DND-41 (cell line): ENCODE measurements around the gene STAMBPL1.

ENCODE experiments used
- ATAC-seq: fragments of 200-7000 bp; cut with Tn5 transposase; 3 replicates; pipeline ENCODE4 v1.9.1; 2021; ENCODE audit warnings: low read depth; ENCODE audit not compliant: insufficient read depth
- DNase-seq: peaks from one replicate; pipeline ENCODE4 v3.0.0-alpha.2; 2020
- H2AFZ ChIP-seq: 2 replicates; pipeline ENCODE4 v1.6.0; 2012; ENCODE audit warnings: low read depth, low read length
- H3K27ac ChIP-seq: 2 replicates; pipeline ENCODE4 v1.5.1; 2012; ENCODE audit warnings: low read length, inconsistent platforms
- H3K27me3 ChIP-seq: fragments of 200-600 bp; sonication (generic); 2 replicates; pipeline ENCODE4 v1.6.0; 2012; ENCODE audit warnings: low read length, mild to moderate bottlenecking, inconsistent platforms; ENCODE audit not compliant: insufficient read depth, poor library complexity
- H3K36me3 ChIP-seq: 2 replicates; pipeline ENCODE4 v1.5.1; 2012; ENCODE audit warnings: low read length, inconsistent platforms; ENCODE audit not compliant: insufficient read depth
- H3K4me1 ChIP-seq: 2 replicates; pipeline ENCODE4 v1.5.1; 2012; ENCODE audit warnings: mild to moderate bottlenecking, low read length; ENCODE audit not compliant: insufficient read depth
- H3K4me2 ChIP-seq: 2 replicates; pipeline ENCODE4 v1.6.0; 2012; ENCODE audit warnings: mild to moderate bottlenecking, moderate library complexity, low read length, inconsistent platforms; ENCODE audit not compliant: insufficient read depth
- H3K4me3 ChIP-seq, 2 experiments: fragments of 200-600 bp in 1 of 2; shearing (Covaris generic) in 1 of 2; 2 replicates each; pipeline ENCODE4 v1.5.1; 2012 to 2016; ENCODE audit warnings: inconsistent platforms in 2 of 2, low read length in 2 of 2, mild to moderate bottlenecking in 2 of 2, low read depth in 1 of 2, moderate library complexity in 1 of 2
- H3K79me2 ChIP-seq: 2 replicates; pipeline ENCODE4 v1.6.0; 2012; ENCODE audit warnings: low read length, inconsistent platforms; ENCODE audit not compliant: insufficient read depth
- H3K9ac ChIP-seq: 2 replicates; pipeline ENCODE4 v1.6.0; 2012; ENCODE audit warnings: low read depth, mild to moderate bottlenecking, inconsistent platforms, low read length, moderate library complexity
- H3K9me3 ChIP-seq: 2 replicates; pipeline ENCODE4 v1.5.1; 2012; ENCODE audit warnings: low read length, moderate library complexity, mild to moderate bottlenecking, inconsistent platforms; ENCODE audit not compliant: insufficient read depth, severe bottlenecking
- H4K20me1 ChIP-seq: 2 replicates; pipeline ENCODE4 v1.6.0; 2012; ENCODE audit warnings: low read length; ENCODE audit not compliant: insufficient read depth
- EZH2 ChIP-seq: IDR thresholded peaks from 3 replicates; pipeline ENCODE4 v1.6.1; 2012; ENCODE audit warnings: borderline replicate concordance, low read depth, mild to moderate bottlenecking, moderate library complexity, low read length, inconsistent platforms; ENCODE audit not compliant: severe bottlenecking
- TF ChIP-seq, protein P1 (sequence below): IDR thresholded peaks from 2 replicates; pipeline ENCODE4 v1.5.1; 2012; ENCODE audit warnings: borderline replicate concordance, low read length, moderate library complexity, mild to moderate bottlenecking; ENCODE audit not compliant: poor library complexity, severe bottlenecking; ENCODE audit errors: extremely low read depth

The STAMBPL1 gene

DNA sequence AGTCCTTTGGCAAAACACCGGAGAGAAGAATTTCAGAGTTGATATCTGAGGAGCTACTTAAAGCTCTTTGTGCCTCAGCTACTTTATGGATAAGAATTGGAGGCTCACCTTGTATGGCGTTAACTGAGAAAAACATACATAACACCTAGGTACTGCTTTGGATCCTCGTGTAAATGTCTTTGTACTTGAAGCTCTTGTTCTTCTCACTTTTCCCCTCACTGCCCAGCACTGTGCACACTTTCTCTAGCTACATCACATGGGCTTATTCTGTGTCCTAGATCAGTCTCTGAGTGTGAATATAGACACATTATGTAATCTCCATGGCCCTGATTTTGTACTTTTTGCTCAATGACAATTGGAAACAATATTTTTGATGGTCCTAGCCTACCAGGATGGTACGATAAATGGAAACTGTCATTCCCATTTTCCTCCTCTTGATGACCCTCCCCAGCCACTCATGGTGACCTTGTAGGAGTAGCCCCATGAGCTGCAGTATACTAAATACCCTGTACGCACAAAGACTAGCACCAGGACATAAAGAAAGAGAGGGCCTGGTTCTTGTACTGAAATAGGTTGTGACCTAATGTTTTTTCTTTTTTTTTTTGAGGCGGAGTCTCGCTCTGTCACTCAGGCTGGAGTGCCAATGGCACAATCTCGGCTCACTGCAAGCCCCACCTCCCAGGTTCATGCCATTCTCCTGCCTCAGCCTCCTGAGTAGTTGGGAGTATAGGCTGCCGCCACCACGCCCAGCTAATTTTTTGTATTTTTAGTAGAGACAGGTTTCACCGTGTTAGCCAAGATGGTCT lies 22.1 kb downstream of the STAMBPL1 start:
- Histone ChIP-seq H3K36me3 (peaks cover 72% of the 10 kb centered on the region), H3K27ac (no peak overlapping the region), H3K9me3 (no peaks in the 10 kb centered on the region), H3K4me3 (no peak overlapping the region), H3K79me2 (peaks cover 22% of the 10 kb centered on the region), H2AFZ (no peak overlapping the region), H3K4me1 (no peaks in the 10 kb centered on the region), H3K9ac (no peak overlapping the region), H3K4me2 (no peak overlapping the region), H4K20me1 (0 out of 2 replicates have a peak, but pooled peaks cover 4% of the 10 kb centered on the region), H3K27me3 (no peaks in the 10 kb centered on the region)
- no peak for TF ChIP-seq EZH2
- TF ChIP-seq, protein P1, sequence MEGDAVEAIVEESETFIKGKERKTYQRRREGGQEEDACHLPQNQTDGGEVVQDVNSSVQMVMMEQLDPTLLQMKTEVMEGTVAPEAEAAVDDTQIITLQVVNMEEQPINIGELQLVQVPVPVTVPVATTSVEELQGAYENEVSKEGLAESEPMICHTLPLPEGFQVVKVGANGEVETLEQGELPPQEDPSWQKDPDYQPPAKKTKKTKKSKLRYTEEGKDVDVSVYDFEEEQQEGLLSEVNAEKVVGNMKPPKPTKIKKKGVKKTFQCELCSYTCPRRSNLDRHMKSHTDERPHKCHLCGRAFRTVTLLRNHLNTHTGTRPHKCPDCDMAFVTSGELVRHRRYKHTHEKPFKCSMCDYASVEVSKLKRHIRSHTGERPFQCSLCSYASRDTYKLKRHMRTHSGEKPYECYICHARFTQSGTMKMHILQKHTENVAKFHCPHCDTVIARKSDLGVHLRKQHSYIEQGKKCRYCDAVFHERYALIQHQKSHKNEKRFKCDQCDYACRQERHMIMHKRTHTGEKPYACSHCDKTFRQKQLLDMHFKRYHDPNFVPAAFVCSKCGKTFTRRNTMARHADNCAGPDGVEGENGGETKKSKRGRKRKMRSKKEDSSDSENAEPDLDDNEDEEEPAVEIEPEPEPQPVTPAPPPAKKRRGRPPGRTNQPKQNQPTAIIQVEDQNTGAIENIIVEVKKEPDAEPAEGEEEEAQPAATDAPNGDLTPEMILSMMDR, result no peak
- DNase-seq, result no peak
- ATAC-seq, result no peak

DNA sequence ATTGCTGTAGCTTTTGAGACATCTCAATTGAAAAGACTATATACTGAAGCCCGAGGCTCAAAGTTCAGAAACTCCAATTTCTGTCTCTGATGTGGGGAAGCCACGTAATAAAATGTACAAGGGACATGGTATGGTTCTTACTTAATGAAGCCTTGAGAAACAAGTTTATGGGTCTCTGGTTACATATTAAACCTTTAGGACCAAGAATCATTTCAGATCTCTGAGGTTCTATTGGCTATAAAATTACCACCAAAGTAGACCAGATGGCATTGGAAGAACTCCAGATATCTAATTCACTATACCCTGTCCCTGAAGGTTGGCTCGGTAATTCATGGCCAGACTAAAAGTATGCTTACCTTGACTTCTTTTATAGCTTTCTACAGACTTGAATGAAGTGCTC lies 23.7 kb downstream of the STAMBPL1 start:
- no peak for TF ChIP-seq EZH2
- TF ChIP-seq, protein P1, result no peak
- H3K27ac ChIP-seq, result no peak overlapping the region
- H4K20me1 ChIP-seq, result no peaks in the 10 kb centered on the region
- no peak for ATAC-seq
- peaks cover 9% of the 10 kb centered on the region for H3K79me2 ChIP-seq
- H3K27me3 ChIP-seq, result no peaks in the 10 kb centered on the region
- no peaks in the 10 kb centered on the region for H3K9me3 ChIP-seq
- no peak overlapping the region for H3K9ac ChIP-seq
- H3K4me2 ChIP-seq, result no peak overlapping the region
- DNase-seq, result no peak
- no peak overlapping the region for H3K4me3 ChIP-seq
- H2AFZ ChIP-seq, result no peak overlapping the region
- no peaks in the 10 kb centered on the region for H3K4me1 ChIP-seq
- peaks cover 85% of the 10 kb centered on the region for H3K36me3 ChIP-seq

DNA sequence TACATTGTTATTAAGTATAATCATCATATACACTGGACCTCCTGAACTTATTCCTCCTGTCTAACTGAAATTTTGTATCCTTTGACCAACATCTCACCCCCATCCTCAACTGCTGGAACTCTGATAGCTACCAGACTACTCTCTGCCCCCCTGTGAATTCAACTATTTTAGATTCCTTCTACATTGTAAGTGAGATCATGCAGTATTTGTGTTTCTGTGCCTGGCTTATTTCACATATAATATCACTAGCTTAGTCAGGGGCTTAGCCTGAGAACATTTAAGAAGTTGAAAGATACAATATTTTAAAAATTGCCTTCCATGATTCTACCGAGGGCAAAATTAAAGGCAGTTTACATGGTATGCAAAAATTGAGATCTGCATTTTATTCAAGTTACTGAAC lies 26.9 kb downstream of the STAMBPL1 start:
- Histone ChIP-seq H3K27ac (no peak overlapping the region), H3K36me3 (peaks cover 87% of the 10 kb centered on the region), H3K4me1 (no peaks in the 10 kb centered on the region), H4K20me1 (no peaks in the 10 kb centered on the region), H3K27me3 (no peaks in the 10 kb centered on the region), H3K9ac (no peak overlapping the region), H3K4me2 (no peak overlapping the region), H3K4me3 (no peak overlapping the region), H2AFZ (no peak overlapping the region), H3K79me2 (no peaks in the 10 kb centered on the region), H3K9me3 (no peaks in the 10 kb centered on the region)
- TF ChIP-seq, protein P1, result no peak
- TF ChIP-seq EZH2, result no peak
- no peak for ATAC-seq
- no peak for DNase-seq

DNA sequence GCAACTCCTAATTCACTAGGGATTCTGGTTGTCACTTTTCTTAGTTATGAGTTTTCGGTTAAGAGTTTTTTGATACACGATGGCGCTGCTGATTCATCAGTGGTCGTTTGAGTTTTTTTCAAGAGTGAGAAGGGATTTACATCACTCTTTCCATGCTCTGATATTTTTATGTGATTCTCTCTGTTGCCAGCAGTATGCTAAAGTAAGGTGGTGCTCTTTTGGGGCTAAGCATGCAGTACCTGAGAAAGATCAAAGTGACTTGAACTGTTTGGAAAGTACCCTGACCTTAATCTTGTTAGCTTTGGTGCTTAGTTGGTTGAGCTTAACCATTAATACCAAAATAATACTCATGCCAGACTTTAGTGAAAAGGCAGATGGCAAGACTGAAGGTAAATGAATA lies 28.1 kb downstream of the STAMBPL1 start:
- DNase-seq (no peak), ATAC-seq (no peak)
- TF ChIP-seq, protein P1, result no peak
- TF ChIP-seq EZH2, result no peak
- Histone ChIP-seq H3K4me1 (no peaks in the 10 kb centered on the region), H3K9me3 (no peaks in the 10 kb centered on the region), H3K27me3 (no peaks in the 10 kb centered on the region), H3K36me3 (peaks cover 87% of the 10 kb centered on the region), H3K9ac (no peak overlapping the region), H2AFZ (no peak overlapping the region), H3K4me2 (no peak overlapping the region), H3K79me2 (no peaks in the 10 kb centered on the region), H3K27ac (no peak overlapping the region), H3K4me3 (no peak overlapping the region), H4K20me1 (no peaks in the 10 kb centered on the region)
